DND-41 (cell line): ENCODE measurements around the gene NTRK1.

ENCODE experiments used
- EZH2 ChIP-seq: IDR thresholded peaks from 3 replicates; pipeline ENCODE4 v1.6.1; 2012; ENCODE audit warnings: borderline replicate concordance, low read depth, mild to moderate bottlenecking, moderate library complexity, low read length, inconsistent platforms; ENCODE audit not compliant: severe bottlenecking
- TF ChIP-seq, protein P1 (sequence below): IDR thresholded peaks from 2 replicates; pipeline ENCODE4 v1.5.1; 2012; ENCODE audit warnings: borderline replicate concordance, low read length, moderate library complexity, mild to moderate bottlenecking; ENCODE audit not compliant: poor library complexity, severe bottlenecking; ENCODE audit errors: extremely low read depth

DNA sequence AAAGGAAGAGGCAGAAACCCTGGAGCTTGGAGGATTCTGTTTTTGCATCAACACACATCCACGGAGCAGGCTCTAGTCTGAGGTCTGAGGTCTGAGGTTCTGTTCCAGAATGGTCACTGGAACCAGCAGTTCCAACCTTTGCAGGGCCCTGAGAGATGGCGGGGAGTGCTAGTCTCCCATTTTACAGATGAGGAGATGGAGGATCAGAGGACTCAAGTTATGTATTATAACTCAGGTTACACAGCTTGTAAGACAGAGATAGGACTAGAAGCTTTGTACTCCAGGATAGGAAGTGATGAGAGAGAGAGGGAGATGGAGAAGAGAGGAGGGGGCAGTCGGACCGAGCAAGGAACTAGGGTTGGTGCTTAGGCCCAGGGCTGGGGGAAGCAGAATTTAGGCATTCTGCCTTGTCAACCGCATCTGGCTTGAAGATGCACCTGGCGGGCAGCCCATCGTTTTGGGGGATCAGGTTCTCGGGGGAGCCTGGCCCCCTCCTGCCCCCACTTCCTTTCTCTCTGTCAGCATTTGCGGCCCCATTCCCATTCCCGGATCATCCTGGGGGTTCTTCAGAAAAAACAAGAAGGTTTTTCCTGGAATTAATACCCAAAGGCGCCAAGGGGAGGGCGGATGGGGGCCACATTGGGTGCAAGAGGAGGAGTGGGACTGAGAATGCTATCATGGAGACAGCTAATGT, 38.5 kb downstream of the NTRK1 start:
- TF ChIP-seq, protein P1, sequence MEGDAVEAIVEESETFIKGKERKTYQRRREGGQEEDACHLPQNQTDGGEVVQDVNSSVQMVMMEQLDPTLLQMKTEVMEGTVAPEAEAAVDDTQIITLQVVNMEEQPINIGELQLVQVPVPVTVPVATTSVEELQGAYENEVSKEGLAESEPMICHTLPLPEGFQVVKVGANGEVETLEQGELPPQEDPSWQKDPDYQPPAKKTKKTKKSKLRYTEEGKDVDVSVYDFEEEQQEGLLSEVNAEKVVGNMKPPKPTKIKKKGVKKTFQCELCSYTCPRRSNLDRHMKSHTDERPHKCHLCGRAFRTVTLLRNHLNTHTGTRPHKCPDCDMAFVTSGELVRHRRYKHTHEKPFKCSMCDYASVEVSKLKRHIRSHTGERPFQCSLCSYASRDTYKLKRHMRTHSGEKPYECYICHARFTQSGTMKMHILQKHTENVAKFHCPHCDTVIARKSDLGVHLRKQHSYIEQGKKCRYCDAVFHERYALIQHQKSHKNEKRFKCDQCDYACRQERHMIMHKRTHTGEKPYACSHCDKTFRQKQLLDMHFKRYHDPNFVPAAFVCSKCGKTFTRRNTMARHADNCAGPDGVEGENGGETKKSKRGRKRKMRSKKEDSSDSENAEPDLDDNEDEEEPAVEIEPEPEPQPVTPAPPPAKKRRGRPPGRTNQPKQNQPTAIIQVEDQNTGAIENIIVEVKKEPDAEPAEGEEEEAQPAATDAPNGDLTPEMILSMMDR: no peak
- TF ChIP-seq EZH2: no peak
